ENCODE data around the gene ADAMTS12. TPM values are rescaled to one million over a fixed set of nuclear protein-coding genes. Genes with fewer than 3 reads are reported as not detected.

ADAMTS12 gene
- total RNA-seq, 3 donors from 2014 or later (not counting 1 experiment from before 2014, with no cell fraction given), result not detected

GRCh38 chr5:33474004-33474403, 417.8 kb downstream of the ADAMTS12 start:
- no peak for ATAC-seq
- peaks cover 25% of the 10 kb centered on the region for H3K36me3 ChIP-seq (ENCODE audit: control insufficient read depth, insufficient read depth, low read length)
- Mint-ChIP-seq H3K4me1 (no peaks in the 10 kb centered on the region), H3K36me3 (peaks cover 24% of the 10 kb centered on the region), H3K27ac (no peak overlapping the region), H3K4me3 (no peak overlapping the region), H3K27me3 (ENCODE audit: low read depth in 2 of 2) (no peaks in the 10 kb centered on the region), H3K9me3 (no peaks in the 10 kb centered on the region)
- TF ChIP-seq CTCF (IDR thresholded peaks at IDR 0.05), result no peak
- no peaks in the 10 kb centered on the region for H3K4me1 ChIP-seq (ENCODE audit: control insufficient read depth, insufficient read depth, low read length)
- H3K27ac ChIP-seq (ENCODE audit: low read length), result no peak overlapping the region
- intact Hi-C loops (cut with micrococcal nuclease), result no loop called here
- no peaks in the 10 kb centered on the region for H3K27me3 ChIP-seq (ENCODE audit: control insufficient read depth, insufficient read depth, low read length)
- DNase-seq, result no peak
- no peaks in the 10 kb centered on the region for H3K9me3 ChIP-seq (ENCODE audit: control insufficient read depth, insufficient read depth, low read length)
- no peak overlapping the region for H3K4me3 ChIP-seq (ENCODE audit: low read length)
- WGBS (ENCODE audit: insufficient coverage), result 92% methylated on average over 2 of the region's 2 CpGs

Other genes starting within 250 kb of the ADAMTS12 start
- not detected for gene RXFP3, start 44.4 kb upstream of the ADAMTS12 start, total RNA-seq
- not detected for gene SLC45A2, start 92.7 kb upstream of the ADAMTS12 start, total RNA-seq
- gene AMACR, start 116.1 kb upstream of the ADAMTS12 start, total RNA-seq, result 1 to 10 TPM; 2.7 to 3.8 (median 2.9) TPM
- gene C1QTNF3, start 151.2 kb upstream of the ADAMTS12 start, total RNA-seq, result 10 to 100 TPM; 10.5 to 11.4 (median 11.3) TPM